ENCODE data around the gene TRIM29. TPM values are rescaled to one million over a fixed set of nuclear protein-coding genes. Genes with fewer than 3 reads are reported as not detected.
A peak's percentile ranks its signal among the peaks of the same experiment; 100 is the strongest.

The TRIM29 gene
- total and polyA plus RNA-seq, 9 donors: 0.11 to 5.9 (median 1.4) TPM; not detected in 1

DNA sequence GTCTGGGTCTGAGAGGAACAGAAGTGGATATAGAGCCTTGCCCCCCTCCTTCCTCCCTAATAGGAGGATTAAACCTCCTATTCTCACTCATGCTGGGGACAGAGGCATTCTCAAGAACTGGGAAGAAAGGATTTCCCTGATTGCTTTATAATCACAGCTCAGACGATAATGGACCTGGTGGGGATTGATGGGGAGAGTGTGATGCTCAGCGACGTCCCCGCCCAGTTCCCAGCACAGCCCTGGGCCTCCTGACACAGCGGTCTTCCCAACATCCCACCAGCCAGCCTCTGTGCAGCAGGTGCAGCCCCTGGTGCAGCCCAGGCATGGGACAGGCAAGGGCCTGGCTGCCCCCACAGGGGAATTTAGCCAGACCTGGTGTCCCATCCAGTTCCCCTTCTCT lies 28.4 kb downstream of the TRIM29 start:
- Histone ChIP-seq H3K27me3 (no peaks in the 10 kb centered on the region), H3K4me3 (no peak overlapping the region), H3K4me1 (ENCODE audit: insufficient read depth) (no peaks in the 10 kb centered on the region), H3K9me3 (no peaks in the 10 kb centered on the region), H3K36me3 (no peaks in the 10 kb centered on the region), H3K27ac (no peak overlapping the region)
- DNase-seq: no peak
- intact Hi-C loops (cut with DNase I): loop anchor here in 3 of 4 donors (2.0 to 10.0 kb wide), 4 partner anchors 442 to 627 kb away; no protein-coding TSS in a partner anchor
- WGBS, 3 donors: 78 to 81% (median 79%) methylated on average over 5 of the region's 5 CpGs
- no peak for TF ChIP-seq POLR2A (IDR thresholded peaks at IDR 0.05)
- TF ChIP-seq, protein P1, sequence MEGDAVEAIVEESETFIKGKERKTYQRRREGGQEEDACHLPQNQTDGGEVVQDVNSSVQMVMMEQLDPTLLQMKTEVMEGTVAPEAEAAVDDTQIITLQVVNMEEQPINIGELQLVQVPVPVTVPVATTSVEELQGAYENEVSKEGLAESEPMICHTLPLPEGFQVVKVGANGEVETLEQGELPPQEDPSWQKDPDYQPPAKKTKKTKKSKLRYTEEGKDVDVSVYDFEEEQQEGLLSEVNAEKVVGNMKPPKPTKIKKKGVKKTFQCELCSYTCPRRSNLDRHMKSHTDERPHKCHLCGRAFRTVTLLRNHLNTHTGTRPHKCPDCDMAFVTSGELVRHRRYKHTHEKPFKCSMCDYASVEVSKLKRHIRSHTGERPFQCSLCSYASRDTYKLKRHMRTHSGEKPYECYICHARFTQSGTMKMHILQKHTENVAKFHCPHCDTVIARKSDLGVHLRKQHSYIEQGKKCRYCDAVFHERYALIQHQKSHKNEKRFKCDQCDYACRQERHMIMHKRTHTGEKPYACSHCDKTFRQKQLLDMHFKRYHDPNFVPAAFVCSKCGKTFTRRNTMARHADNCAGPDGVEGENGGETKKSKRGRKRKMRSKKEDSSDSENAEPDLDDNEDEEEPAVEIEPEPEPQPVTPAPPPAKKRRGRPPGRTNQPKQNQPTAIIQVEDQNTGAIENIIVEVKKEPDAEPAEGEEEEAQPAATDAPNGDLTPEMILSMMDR (IDR thresholded peaks at IDR 0.05): no peak
- TF ChIP-seq EP300 (IDR thresholded peaks at IDR 0.05): no peak

- WGBS, 3 donors: 41 to 53% (median 52%) methylated on average over 6 of the region's 6 CpGs
- Histone ChIP-seq H3K36me3 (no peaks in the 10 kb centered on the region), H3K27me3 (no peaks in the 10 kb centered on the region), H3K9me3 (no peaks in the 10 kb centered on the region), H3K27ac (no peak overlapping the region), H3K4me1 (ENCODE audit: insufficient read depth) (no peaks in the 10 kb centered on the region), H3K4me3 (no peak overlapping the region)
- TF ChIP-seq POLR2A (IDR thresholded peaks at IDR 0.05): no peak
- DNase-seq: no peak
- intact Hi-C loops (cut with DNase I): loop anchor here in 3 of 4 donors (2.0 to 10.0 kb wide), 4 partner anchors 441 to 626 kb away; no protein-coding TSS in a partner anchor
Measured at GRCh38 chr11:120108785-120109168, 29.1 kb downstream of the TRIM29 start.

DNA sequence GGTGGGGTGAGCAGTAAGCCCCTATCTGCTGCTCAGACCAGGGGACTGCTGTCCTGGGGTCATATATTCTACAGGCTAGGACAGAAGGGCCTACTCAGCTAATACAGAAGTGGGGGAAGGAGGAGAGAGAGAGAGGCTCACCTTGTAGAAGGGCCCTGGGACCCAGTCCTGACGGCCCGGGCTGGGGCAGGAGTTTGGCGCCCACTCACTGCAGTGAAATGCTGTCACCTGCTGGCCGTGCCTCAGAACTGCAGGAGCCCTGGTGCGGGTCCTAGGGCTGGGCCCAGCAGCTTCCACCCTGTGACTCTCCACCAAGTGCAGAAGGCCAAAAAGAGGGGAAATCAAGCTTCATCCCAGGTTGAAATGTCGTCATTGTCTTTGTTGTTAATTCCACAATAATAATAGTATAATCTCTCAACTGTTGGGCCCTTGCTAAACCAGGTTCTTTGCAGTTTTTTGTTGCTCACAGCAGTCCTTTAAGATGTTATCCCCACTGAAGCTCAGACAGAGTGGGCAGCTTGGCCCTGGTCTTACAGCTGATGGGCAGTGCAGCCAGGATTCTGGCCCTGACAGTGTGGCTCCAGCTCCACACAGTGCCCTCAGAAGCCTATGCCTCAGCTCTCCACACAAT lies 29.6 kb downstream of the TRIM29 start:
- no peaks in the 10 kb centered on the region for H3K4me1 ChIP-seq (ENCODE audit: insufficient read depth)
- WGBS, 3 donors: 0 to 1% (median 0%) methylated on average over 6 of the region's 6 CpGs
- intact Hi-C loops (cut with DNase I): loop anchor here in 3 of 4 donors (2.0 to 10.0 kb wide), 4 partner anchors 441 to 626 kb away; no protein-coding TSS in a partner anchor
- H3K4me3 ChIP-seq: no peak overlapping the region
- H3K27ac ChIP-seq: no peak overlapping the region
- peak; percentile 34 to 79 (median 66) for DNase-seq
- no peaks in the 10 kb centered on the region for H3K27me3 ChIP-seq
- TF ChIP-seq, protein P1 (IDR thresholded peaks at IDR 0.05): peak; percentile 75 to 95 (median 94)
- TF ChIP-seq POLR2A (IDR thresholded peaks at IDR 0.05): no peak
- no peaks in the 10 kb centered on the region for H3K36me3 ChIP-seq
- H3K9me3 ChIP-seq: no peaks in the 10 kb centered on the region

DNA sequence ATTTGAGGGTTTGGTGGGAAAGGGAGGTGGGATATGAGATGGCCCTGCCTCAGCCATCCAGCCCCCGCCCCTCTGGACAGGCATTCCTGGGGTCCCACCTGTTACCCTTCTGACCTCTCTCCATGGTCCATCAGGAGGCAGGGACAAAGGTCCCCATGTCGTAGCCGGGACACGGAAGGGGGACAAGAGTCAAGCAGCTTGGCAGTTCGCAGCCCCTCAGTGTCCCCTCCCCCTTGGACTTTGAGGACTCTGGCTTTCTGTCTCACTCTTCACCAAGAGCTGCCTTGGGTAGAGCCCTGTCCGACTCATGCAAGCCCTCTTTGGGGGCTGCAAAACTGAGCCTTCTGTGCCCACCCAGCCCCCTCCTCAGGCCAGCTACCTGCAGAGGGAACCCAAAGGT lies 30.2 kb downstream of the TRIM29 start:
- intact Hi-C loops (cut with DNase I): loop anchor here in 3 of 4 donors (2.0 to 10.0 kb wide), 5 partner anchors 440 to 625 kb away; no protein-coding TSS in a partner anchor
- TF ChIP-seq EP300 (IDR thresholded peaks at IDR 0.05): no peak
- TF ChIP-seq POLR2A (IDR thresholded peaks at IDR 0.05): no peak
- TF ChIP-seq, protein P1 (IDR thresholded peaks at IDR 0.05): no peak
- H3K27me3 ChIP-seq: no peaks in the 10 kb centered on the region
- no peaks in the 10 kb centered on the region for H3K4me1 ChIP-seq (ENCODE audit: insufficient read depth)
- no peaks in the 10 kb centered on the region for H3K36me3 ChIP-seq
- H3K9me3 ChIP-seq: no peaks in the 10 kb centered on the region
- 71 to 83% (median 77%) methylated on average over 6 of the region's 6 CpGs for WGBS, 3 donors
- no peak overlapping the region for H3K27ac ChIP-seq
- DNase-seq: no peak
- no peak overlapping the region for H3K4me3 ChIP-seq

Measured in ovary (tissue), 9 donors.